Gastroesophageal sphincter (tissue), 4 donors: ENCODE data around the gene LRRC47. TPM values are rescaled to one million over a fixed set of nuclear protein-coding genes. Genes with fewer than 3 reads are reported as not detected.

Experiments
- ATAC-seq: fragments of 150-250 bp; one replicate; pipeline ENCODE4 v1.9.1; 2016; ENCODE audit warnings: mild to moderate bottlenecking, moderate library complexity
- H3K27ac ChIP-seq, 4 donors: fragments of 200-600 bp; sonication (generic) in 3 of 4; 1 replicate in 3 of 4; 2 replicates in 1 of 4; pipeline ENCODE4 v1.5.1; 2016 to 2019
- H3K27me3 ChIP-seq: fragments of 200-600 bp; sonication (generic); one replicate; pipeline ENCODE4 v1.5.1; 2019
- H3K36me3 ChIP-seq, 2 donors: fragments of 200-600 bp; sonication (generic); one replicate each; pipeline ENCODE4 v1.5.1; 2019; ENCODE audit warnings: control low read depth in 1 of 2
- H3K4me1 ChIP-seq, 3 donors: fragments of 200-600 bp; sonication (generic); 1 replicate in 2 of 3; 2 replicates in 1 of 3; pipeline ENCODE4 v1.5.1; 2016 to 2019; ENCODE audit warnings: control low read depth in 2 of 3
- H3K4me3 ChIP-seq, 2 donors: fragments of 200-600 bp; sonication (generic); one replicate each; pipeline ENCODE4 v1.5.1; 2019; ENCODE audit warnings: mild to moderate bottlenecking in 1 of 2, moderate library complexity in 1 of 2
- H3K9me3 ChIP-seq, 3 donors: fragments of 200-600 bp; sonication (generic); one replicate each; pipeline ENCODE4 v1.5.1; 2017 to 2019; ENCODE audit warnings: control low read depth in 2 of 3
- EP300 ChIP-seq: sonication (generic); formaldehyde crosslinking; IDR thresholded peaks from one replicate; pipeline ENCODE4 v1.6.1; 2017; ENCODE audit warnings: antibody characterized with exemption, mild to moderate bottlenecking
- POLR2A ChIP-seq, 2 donors: fragments of 450-650 bp; IDR thresholded peaks; one replicate each; pipeline ENCODE4 v1.6.1; 2017; ENCODE audit warnings: antibody characterized with exemption in 2 of 2, mild to moderate bottlenecking in 2 of 2, moderate library complexity in 1 of 2
- POLR2AphosphoS5 ChIP-seq: sonication (generic); formaldehyde crosslinking; IDR thresholded peaks from one replicate; pipeline ENCODE4 v1.6.1; 2017; ENCODE audit warnings: antibody characterized with exemption
- WGBS, 2 donors: methylation state at CpG; one replicate each; pipeline ENCODE4 v1.1.5; 2018; ENCODE audit warnings: low coverage in 1 of 2; 5-methylcytosine and 5-hydroxymethylcytosine counted together
- total RNA-seq, 4 donors: library from RNA; depleted of rRNA; stranded (reverse); fragments of >200 nt; gene quantifications; one replicate each; pipeline ENCODE4 v1.1.0, GENCODE V29; 2016
- TF ChIP-seq, protein P1 (sequence below), 4 experiments: fragments of 200-600 bp in 2 of 4; fragments of 450-650 bp in 2 of 4; sonication (generic) in 1 of 4; IDR thresholded peaks; one replicate each; pipeline ENCODE4 v1.5.1; 2017 to 2019; ENCODE audit warnings: antibody characterized with exemption in 4 of 4, mild to moderate bottlenecking in 2 of 4, moderate library complexity in 2 of 4

Gene LRRC47
- total RNA-seq, 4 donors from 2014 or later: 36.5 to 47.9 (median 46.5) TPM

DNA sequence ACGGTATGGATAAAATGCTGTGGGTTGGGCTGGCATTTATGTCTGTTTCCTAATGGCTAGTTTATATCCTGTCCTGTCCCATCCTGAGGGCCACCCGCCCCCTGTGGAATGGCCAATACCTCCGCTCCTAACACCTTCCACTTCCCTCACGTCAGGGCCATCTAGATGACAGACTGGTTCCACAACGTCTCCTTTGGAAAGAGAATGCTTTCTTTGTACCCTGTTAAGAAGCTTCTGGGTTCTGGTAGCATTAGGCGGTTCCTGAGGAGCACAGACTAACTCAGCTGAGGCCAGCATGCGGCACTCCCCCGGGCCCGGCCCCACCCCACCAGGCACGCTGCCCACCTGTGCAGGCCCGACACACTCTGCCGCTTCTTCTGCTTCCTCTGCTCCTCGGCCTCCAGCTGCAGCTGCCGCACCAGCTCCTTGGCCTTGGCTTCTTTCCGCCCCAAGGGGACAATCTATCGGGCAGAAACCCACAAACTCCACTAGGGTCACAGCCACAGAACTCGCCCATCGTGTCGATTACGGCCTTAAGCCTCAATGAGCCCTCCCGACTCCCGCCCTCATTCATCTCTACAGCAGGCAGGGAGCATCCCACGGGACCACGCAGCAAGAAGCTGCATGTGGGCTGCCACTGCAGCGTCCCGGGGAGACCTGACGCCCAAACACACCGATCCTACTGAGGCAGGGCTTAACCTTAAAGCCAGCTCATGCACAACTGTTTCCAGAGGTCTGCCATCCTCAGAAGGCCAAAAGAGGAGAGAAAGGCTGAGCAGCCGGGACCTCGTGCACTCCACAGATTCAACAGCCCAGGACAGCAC is 12.4 kb downstream of the LRRC47 start:
- Histone ChIP-seq H3K36me3 (peaks cover 0 to 98% of the 10 kb centered on the region in 2 donors), H3K4me3 (no peak overlapping the region), H3K4me1 (peaks cover 0 to 15% (median 0%) of the 10 kb centered on the region in 3 donors), H3K27ac (no peak overlapping the region), H3K27me3 (no peaks in the 10 kb centered on the region), H3K9me3 (no peaks in the 10 kb centered on the region)
- TF ChIP-seq POLR2AphosphoS5: no peak
- TF ChIP-seq, protein P1, sequence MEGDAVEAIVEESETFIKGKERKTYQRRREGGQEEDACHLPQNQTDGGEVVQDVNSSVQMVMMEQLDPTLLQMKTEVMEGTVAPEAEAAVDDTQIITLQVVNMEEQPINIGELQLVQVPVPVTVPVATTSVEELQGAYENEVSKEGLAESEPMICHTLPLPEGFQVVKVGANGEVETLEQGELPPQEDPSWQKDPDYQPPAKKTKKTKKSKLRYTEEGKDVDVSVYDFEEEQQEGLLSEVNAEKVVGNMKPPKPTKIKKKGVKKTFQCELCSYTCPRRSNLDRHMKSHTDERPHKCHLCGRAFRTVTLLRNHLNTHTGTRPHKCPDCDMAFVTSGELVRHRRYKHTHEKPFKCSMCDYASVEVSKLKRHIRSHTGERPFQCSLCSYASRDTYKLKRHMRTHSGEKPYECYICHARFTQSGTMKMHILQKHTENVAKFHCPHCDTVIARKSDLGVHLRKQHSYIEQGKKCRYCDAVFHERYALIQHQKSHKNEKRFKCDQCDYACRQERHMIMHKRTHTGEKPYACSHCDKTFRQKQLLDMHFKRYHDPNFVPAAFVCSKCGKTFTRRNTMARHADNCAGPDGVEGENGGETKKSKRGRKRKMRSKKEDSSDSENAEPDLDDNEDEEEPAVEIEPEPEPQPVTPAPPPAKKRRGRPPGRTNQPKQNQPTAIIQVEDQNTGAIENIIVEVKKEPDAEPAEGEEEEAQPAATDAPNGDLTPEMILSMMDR (IDR thresholded peaks at IDR 0.05): no peak
- TF ChIP-seq POLR2A (IDR thresholded peaks at IDR 0.05): no peak
- no peak for TF ChIP-seq EP300
- 87 to 100% methylated on average over 2 to 10 of the region's 30 CpGs for WGBS, 2 donors
- ATAC-seq: no peak

DNA sequence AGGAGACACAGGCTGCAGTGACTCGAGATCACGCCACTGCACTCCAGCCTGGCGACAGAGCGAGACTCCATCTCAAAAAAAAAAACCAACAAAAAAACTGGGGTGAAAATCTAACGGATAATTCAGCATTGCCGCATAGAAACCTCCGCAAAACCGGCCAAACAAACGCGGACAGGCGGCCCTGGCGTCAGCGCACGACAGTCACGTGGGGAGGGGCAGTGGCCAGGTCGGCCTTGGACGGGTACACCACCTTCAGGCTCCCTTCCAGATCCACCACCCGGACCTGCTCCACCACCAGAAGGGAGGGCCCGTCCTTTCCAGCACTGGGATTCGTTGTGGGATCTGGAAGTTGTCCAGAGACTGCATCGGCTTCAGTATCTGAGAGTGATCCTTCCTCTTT is 15.4 kb downstream of the LRRC47 start:
- no peak overlapping the region for H3K4me3 ChIP-seq
- H3K4me1 ChIP-seq: peaks cover 0 to 15% (median 0%) of the 10 kb centered on the region in 3 donors
- no peaks in the 10 kb centered on the region for H3K27me3 ChIP-seq
- H3K9me3 ChIP-seq: no peaks in the 10 kb centered on the region
- WGBS, 2 donors: 78 to 92% methylated on average over 7 to 15 of the region's 21 CpGs
- H3K36me3 ChIP-seq: peaks cover 0 to 81% of the 10 kb centered on the region in 2 donors
- no peak for ATAC-seq
- TF ChIP-seq EP300 (no peak), POLR2AphosphoS5 (no peak), POLR2A (IDR thresholded peaks at IDR 0.05) (no peak)
- TF ChIP-seq, protein P1 (IDR thresholded peaks at IDR 0.05): no peak
- H3K27ac ChIP-seq: no peak overlapping the region

- Histone ChIP-seq H3K27me3 (no peaks in the 10 kb centered on the region), H3K36me3 (peaks cover 0 to 72% of the 10 kb centered on the region in 2 donors), H3K4me3 (no peak overlapping the region), H3K4me1 (peaks cover 0 to 16% (median 3%) of the 10 kb centered on the region in 3 donors), H3K9me3 (no peaks in the 10 kb centered on the region), H3K27ac (no peak overlapping the region)
- WGBS, 2 donors: 83 to 89% methylated on average over 14 of the region's 20 CpGs
- no peak for TF ChIP-seq POLR2A (IDR thresholded peaks at IDR 0.05)
- TF ChIP-seq, protein P1 (IDR thresholded peaks at IDR 0.05): no peak
- TF ChIP-seq EP300: no peak
- TF ChIP-seq POLR2AphosphoS5: no peak
- no peak for ATAC-seq
These were observed 16.3 kb downstream of the LRRC47 start for GRCh38 chr1:3779912-3780416.

DNA sequence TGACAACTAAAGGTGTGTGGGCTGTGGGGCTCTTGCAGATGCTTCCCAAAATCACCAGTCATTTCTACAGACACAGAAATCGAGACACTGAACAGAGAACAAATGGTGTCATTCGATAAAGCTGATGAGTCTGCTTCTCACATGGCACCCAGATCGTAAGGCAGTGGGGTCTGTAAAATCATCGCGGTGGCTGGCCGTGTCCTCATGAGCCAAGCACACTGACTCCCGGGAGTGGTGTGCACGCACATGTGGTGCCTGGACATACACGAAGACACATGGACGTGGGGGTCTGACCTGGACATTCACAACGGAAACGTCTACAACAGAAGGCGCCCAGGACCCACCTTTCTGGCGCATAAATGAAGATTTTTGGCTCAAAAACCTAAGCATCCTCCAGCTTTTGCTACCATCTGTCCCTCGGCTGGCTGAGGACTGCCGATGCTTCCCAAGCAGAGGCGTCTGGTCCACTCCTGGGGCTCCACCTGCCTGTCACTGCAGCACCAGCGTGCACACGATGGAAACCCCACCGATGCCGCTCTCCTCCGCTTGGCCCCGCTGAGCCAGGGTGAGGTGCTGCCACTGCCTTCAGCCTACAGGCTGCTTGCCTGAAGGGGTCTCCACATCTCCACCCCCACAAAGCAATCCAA is 16.9 kb downstream of the LRRC47 start:
- Histone ChIP-seq H3K27ac (no peak overlapping the region), H3K27me3 (no peaks in the 10 kb centered on the region), H3K4me3 (no peak overlapping the region), H3K36me3 (peaks cover 0 to 66% of the 10 kb centered on the region in 2 donors), H3K9me3 (no peaks in the 10 kb centered on the region), H3K4me1 (peaks cover 0 to 21% (median 3%) of the 10 kb centered on the region in 3 donors)
- no CpG with 5 or more reads among the region's 23 CpGs for WGBS, 2 donors
- TF ChIP-seq POLR2AphosphoS5 (no peak), POLR2A (IDR thresholded peaks at IDR 0.05) (no peak), EP300 (no peak)
- TF ChIP-seq, protein P1 (IDR thresholded peaks at IDR 0.05): no peak
- no peak for ATAC-seq
